Stimulated activated CD4-positive, alpha-beta T cell treated with anti-CD3 and anti-CD28 coated beads, Interleukin-4, amount 100 ng/mL, for 4 hours (primary cell): ENCODE measurements around the gene ASF1B.

ENCODE experiments used
- DNase-seq, 2 experiments: peaks; one replicate each; pipeline ENCODE4 v3.0.0-alpha.2; 2020

ASF1B gene

GRCh38 chr19:14081797-14082674 lies 54.4 kb downstream of the ASF1B start:
- peak; percentile 22 to 31 for DNase-seq

GRCh38 chr19:14080887-14081796 lies 55.2 kb downstream of the ASF1B start:
- DNase-seq, result peak; percentile 98 to 99

GRCh38 chr19:14078411-14078810 lies 58.0 kb downstream of the ASF1B start:
- DNase-seq, result no peak

DNA sequence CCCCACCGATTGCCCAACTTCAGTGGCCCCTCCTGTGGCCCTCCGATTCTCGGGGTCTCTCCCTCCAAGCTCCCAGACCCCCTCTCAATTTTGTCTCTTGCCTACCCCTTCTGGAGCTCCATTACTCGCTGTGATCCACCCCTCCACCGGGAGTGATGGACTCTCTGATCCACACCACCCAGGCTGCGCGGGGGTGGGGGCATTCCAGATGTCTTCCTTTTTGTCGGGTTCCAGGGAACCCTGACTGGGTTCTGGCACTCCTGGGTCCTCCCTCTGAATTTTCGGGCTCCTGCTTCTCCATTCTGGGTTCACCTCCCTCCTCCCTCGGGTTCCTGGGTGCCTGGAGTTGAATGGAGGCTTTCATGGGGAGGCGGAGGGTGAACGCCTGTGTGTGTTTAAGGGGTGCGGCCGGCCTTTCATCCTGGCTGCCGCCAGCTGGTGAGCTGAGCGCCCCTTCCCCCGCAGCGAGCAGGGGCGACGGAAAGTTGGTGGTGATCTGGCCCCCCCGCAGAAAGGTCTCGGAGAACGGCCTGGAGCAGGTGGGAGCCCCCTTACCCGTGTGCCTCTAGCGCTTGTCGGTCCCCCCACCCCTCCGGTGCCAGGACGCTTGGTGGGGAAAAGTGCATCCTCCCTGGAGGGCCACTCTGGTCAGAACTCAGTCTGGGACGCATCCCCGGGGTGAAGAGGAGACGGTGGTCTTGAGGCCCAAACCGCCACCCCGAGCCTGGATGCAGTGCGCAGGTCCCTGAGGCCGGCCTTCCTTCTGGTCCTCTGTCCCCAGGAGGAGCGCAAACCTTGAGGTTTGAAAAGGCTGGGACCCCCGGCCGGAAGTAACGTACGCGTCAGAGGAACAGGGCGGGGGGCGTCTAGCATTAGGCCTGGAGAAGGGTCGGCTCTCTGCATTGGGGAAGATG lies 62.2 kb downstream of the ASF1B start:
- DNase-seq, result no peak

GRCh38 chr19:14073261-14073924 lies 63.0 kb downstream of the ASF1B start:
- peak; percentile 65 to 79 for DNase-seq

GRCh38 chr19:14072535-14073260 lies 63.7 kb downstream of the ASF1B start, which contains the start of gene MISP3:
Gene MISP3 (plus strand): TSS chr19:14072786. CDS start chr19:14073310, 524 bp downstream.
- peak in 1 of 2 experiments; percentile 38 for DNase-seq

DNA sequence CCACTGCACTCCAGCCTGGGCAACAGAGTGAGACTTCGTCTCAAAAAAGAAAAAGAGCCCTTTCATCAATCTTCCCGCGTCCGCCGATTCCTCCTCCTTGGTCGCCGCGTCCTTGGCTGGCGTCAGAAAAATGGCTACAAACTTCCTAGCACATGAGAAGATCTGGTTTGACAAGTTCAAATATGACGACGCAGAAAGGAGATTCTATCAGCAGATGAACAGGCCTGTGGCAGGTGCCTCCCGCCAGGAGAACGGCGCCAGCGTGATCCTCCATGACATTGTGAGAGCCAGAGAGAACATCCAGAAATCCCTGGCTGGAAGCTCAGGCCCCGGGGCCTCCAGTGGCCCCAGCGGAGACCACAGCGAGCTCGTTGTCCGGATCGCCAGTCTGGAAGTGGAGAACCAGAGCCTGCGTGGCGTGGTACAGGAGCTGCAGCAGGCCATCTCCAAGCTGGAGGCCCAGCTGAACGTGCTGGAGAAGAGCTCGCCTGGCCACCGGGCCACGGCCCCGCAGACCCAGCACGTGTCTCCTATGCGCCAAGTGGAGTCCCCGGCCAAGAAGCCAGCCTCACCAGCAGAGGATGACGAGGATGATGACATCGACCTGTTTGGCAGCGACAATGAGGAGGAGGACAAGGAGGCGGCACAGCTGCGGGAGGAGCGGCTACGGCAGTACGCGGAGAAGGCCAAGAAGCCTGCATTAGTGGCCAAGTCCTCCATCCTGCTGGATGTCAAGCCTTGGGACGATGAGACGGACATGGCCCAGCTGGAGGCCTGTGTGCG lies 65.9 kb downstream of the ASF1B start:
- no peak for DNase-seq
